Adrenal gland (tissue), 12 donors: Measurements from ENCODE around the gene RASSF8. TPM values are rescaled to one million over a fixed set of nuclear protein-coding genes. Genes with fewer than 3 reads are reported as not detected.

Experiments used
- DNase-seq, 7 donors: peaks; one replicate each; pipeline ENCODE4 v3.0.0-alpha.2; 2019 to 2020
- H3K27ac ChIP-seq, 5 donors: fragments of 200-600 bp; sonication (generic) in 4 of 5; 1 replicate in 3 of 5; 2 replicates in 2 of 5; pipeline versions ENCODE4 v1.5.1 to v1.8.0; 2016 to 2020; ENCODE audit warnings: mild to moderate bottlenecking in 1 of 5
- H3K27me3 ChIP-seq: fragments of 200-600 bp; 2 replicates; pipeline ENCODE4 v1.8.0; 2021
- H3K36me3 ChIP-seq, 2 donors: fragments of 200-600 bp; replicated peaks in 1 of 2; 1 replicate in 1 of 2; 2 replicates in 1 of 2; pipeline versions ENCODE4 v1.5.1 to v1.8.0; 2018 to 2022
- H3K4me1 ChIP-seq, 2 donors: fragments of 200-600 bp; replicated peaks in 1 of 2; 1 replicate in 1 of 2; 2 replicates in 1 of 2; pipeline versions ENCODE4 v1.5.1 to v1.8.0; 2018 to 2021
- H3K4me3 ChIP-seq, 4 donors: fragments of 200-600 bp; sonication (generic) in 3 of 4; one replicate each; pipeline ENCODE4 v1.5.1; 2016 to 2018
- H3K9me3 ChIP-seq, 3 donors: fragments of 200-600 bp; sonication (generic) in 1 of 3; replicated peaks in 1 of 3; 1 replicate in 2 of 3; 2 replicates in 1 of 3; pipeline versions ENCODE4 v1.5.1 to v1.8.0; 2016 to 2021
- CTCF ChIP-seq, 6 experiments: fragments of 450-650 bp in 4 of 6; fragments of 200-600 bp in 2 of 6; sonication (generic) in 1 of 6; IDR thresholded peaks; 1 replicate in 5 of 6; 2 replicates in 1 of 6; pipeline versions ENCODE4 v1.5.1 to v1.8.0; 2016 to 2021; ENCODE audit warnings: antibody characterized with exemption in 6 of 6, mild to moderate bottlenecking in 2 of 6, moderate library complexity in 1 of 6
- POLR2A ChIP-seq, 2 donors: fragments of 450-650 bp; IDR thresholded peaks; one replicate each; pipeline ENCODE4 v1.6.1; 2017; ENCODE audit warnings: antibody characterized with exemption in 2 of 2, mild to moderate bottlenecking in 2 of 2, moderate library complexity in 1 of 2
- WGBS, 4 donors: extraction: QIAGEN DNeasy Blood & Tissue Kit in 2 of 4; methylation state at CpG; one replicate each; pipeline versions ENCODE4 v1.1.5 to v1.1.7; 2013 to 2017; 5-methylcytosine and 5-hydroxymethylcytosine counted together
- intact Hi-C, 2 donors: fragments of 100-400 bp; cut with DNase I; formaldehyde crosslinking; loops; one replicate each; pipeline versions ENCODE4 v1.14.1 to v1.15.0; 2022 to 2023
- polyA plus RNA-seq, 3 donors: library from polyadenylated mRNA; stranded (reverse); fragments of 200-250 nt in 2 of 3; fragments of 350-450 nt in 1 of 3; fragmentation: Illumina TruSeq in 1 of 3; extraction: RNeasy Lipid Tissue Mini Kit (QIAGEN cat#74804) in 1 of 3; gene quantifications; one replicate each; pipeline ENCODE4 v1.2.3, GENCODE V29; 2013 to 2014
- total RNA-seq, 9 donors: library from RNA; depleted of rRNA in 4 of 9; stranded (reverse); fragments of >200 nt in 4 of 9; fragments of 120-200 nt in 1 of 9; fragmentation: NEBNext Ultra II Directional in 1 of 9; extraction: Animal tissue kit (Norgen Biotek cat#: 25700) in 1 of 9; gene quantifications; one replicate each; pipeline versions ENCODE4 v1.1.0 to v1.2.4, GENCODE V29; 2013 to 2023
- donor health status: healthy with polysubstance abuse.
- donor health status: Bipolar disorder and iron deficiency.
- donor health status: DM: yes; HTN: yes; CAD: no.
- donor health status: DM: no; HTN: no; CAD: no.
- donor health status: DM: no; HTN: no; CAD: no.
- donor health status: DM: yes; HTN: yes; CAD: no.

RASSF8 gene
- total and polyA plus RNA-seq, 12 donors: 6.5 to 85.7 (median 43.9) TPM

- H3K27ac ChIP-seq: peak overlapping the region; percentile 84 to 95 (median 87)
- no peaks in the 10 kb centered on the region for H3K9me3 ChIP-seq
- TF ChIP-seq POLR2A (IDR thresholded peaks at IDR 0.05): peak; percentile 93 to 96
- peak in 5 of 6 experiments; percentile 24 to 53 (median 41) for TF ChIP-seq CTCF (IDR thresholded peaks at IDR 0.05)
- peak; percentile 93 to 97 (median 95) for DNase-seq
- H3K4me1 ChIP-seq: peaks cover 0 to 21% of the 10 kb centered on the region in 2 donors
- H3K36me3 ChIP-seq: no peaks in the 10 kb centered on the region
- intact Hi-C loops: no loop called here
- 1 to 2% (median 1%) methylated on average over 15 to 72 of the region's 72 CpGs for WGBS, 4 donors
- no peaks in the 10 kb centered on the region for H3K27me3 ChIP-seq
- H3K4me3 ChIP-seq: peak overlapping the region in 2 of 4 donors; percentile 48 to 57
Measured at GRCh38 chr12:26113853-26114719, 155.6 kb downstream of the RASSF8 start.

GRCh38 chr12:26114720-26115401 is 156.4 kb downstream of the RASSF8 start:
- DNase-seq: no peak
- H3K4me1 ChIP-seq: peaks cover 0 to 24% of the 10 kb centered on the region in 2 donors
- TF ChIP-seq CTCF (IDR thresholded peaks at IDR 0.05) (no peak), POLR2A (IDR thresholded peaks at IDR 0.05) (no peak)
- no peaks in the 10 kb centered on the region for H3K36me3 ChIP-seq
- no peaks in the 10 kb centered on the region for H3K27me3 ChIP-seq
- 25 to 32% (median 29%) methylated on average over 13 of the region's 13 CpGs for WGBS, 4 donors
- peak overlapping the region in 1 of 4 donors; percentile 57 for H3K4me3 ChIP-seq
- peak overlapping the region; percentile 84 to 95 (median 87) for H3K27ac ChIP-seq
- intact Hi-C loops: no loop called here
- no peaks in the 10 kb centered on the region for H3K9me3 ChIP-seq

DNA sequence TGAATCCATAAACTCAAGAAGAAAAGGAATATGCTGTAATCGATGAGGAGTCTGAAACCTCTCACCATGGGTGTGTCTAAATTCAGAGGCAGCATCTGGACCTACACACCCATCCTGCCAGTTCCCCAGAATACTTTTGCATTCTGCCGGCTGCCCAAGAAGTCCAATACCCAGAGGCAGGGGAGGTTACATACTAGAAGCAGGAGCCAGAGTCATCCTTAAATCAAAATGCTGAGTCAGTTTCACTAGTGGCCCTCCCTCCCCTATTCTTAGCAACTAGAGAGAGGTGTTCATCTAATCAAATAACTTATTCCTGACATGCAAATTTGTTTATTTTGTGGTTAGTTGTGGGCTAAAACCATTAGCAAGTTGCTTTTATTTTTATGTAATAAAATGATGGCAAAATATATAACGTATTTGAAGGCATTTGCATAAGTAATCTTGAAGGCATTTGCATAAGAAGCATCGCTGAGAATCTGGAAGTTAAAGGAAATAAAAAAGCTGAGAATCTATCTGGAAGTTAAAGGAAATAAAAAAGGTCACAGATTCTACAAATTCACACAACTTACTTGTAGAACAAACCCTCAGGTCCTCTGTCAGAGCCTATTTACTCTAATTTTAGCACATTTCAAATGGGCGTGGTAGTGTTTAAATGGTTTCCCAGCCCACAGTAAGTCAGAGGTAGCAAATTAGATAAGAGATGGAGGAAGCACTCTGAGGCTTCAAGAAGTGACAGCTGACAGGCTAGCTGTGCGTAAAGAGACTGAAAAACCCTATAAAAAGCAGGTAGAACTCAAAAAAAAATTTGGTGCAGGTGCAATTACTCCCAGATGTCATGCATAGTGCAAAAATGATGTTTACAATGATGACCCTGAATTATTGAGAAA is 158.6 kb downstream of the RASSF8 start:
- no peak overlapping the region for H3K27ac ChIP-seq
- no peak for TF ChIP-seq CTCF (IDR thresholded peaks at IDR 0.05)
- no peak for TF ChIP-seq POLR2A (IDR thresholded peaks at IDR 0.05)
- intact Hi-C loops: no loop called here

More for the DNA sequence above, 158.6 kb downstream of the RASSF8 start:
- Histone ChIP-seq H3K36me3 (no peaks in the 10 kb centered on the region), H3K4me3 (no peak overlapping the region), H3K4me1 (peaks cover 0 to 31% of the 10 kb centered on the region in 2 donors), H3K27me3 (no peaks in the 10 kb centered on the region), H3K9me3 (no peaks in the 10 kb centered on the region)
- DNase-seq: no peak
- 68 to 80% (median 78%) methylated on average over 6 of the region's 6 CpGs for WGBS, 4 donors
